ENCODE results near the gene GAS6. TPM values are rescaled to one million over a fixed set of nuclear protein-coding genes. Genes with fewer than 3 reads are reported as not detected.
A peak's percentile ranks its signal among the peaks of the same experiment; 100 is the strongest.
"Not testable (repeated sequence)": the region's sequence is repeated elsewhere in the genome, so short reads cannot be mapped to it uniquely, and the experiment has no call there.

Gene GAS6
- total RNA-seq, 1 experiment from 2014 or later = 138 TPM

- no peak for DNase-seq (ENCODE audit: low read depth)
These were observed 53.2 kb downstream of the GAS6 start for GRCh38 chr13:113810640-113811039.

GRCh38 chr13:113809934-113810333 is 53.9 kb downstream of the GAS6 start:
- no peak for DNase-seq (ENCODE audit: low read depth)

DNA sequence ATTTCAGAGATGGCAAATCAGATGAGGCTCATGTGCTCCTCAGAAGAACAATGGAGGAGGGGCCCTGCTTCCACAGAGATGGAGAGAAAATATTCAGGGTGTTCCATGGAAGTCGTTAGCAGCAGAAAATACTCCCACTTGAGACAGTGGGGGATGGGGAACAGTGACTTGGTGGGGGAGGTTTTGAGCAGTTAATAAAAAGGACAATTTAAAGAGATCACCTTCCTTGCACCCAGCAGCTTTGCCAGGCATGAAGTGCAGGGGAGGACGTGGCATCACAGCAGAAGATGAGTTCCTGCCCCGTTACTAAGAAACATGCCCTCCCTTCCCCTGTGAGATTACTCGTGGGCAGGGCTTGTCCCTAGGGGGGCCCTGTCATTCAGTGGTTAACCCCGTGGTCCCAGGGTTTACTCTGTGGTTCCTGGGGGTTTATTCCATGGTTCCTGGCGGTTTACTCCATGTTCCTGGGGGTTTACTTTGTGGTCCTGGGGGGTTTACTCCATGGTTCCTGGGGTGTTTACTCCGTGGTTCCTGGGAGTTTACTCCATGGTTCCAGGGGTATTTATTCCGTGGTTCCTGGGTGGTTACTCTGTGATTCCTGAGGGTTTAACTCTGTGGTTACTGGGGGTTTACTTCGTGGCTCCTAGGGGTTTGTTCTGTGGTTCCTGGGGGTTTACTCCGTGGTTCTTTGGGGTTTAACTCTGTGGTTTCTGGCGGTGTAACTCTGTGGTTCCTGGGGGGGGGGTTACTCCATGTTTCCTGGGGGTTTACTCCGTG is 55.6 kb downstream of the GAS6 start:
- no peak for DNase-seq (ENCODE audit: low read depth)

GRCh38 chr13:113806526-113806925 is 57.4 kb downstream of the GAS6 start:
- no peak for DNase-seq (ENCODE audit: low read depth)

- no peak for DNase-seq (ENCODE audit: low read depth)
These were observed 57.8 kb downstream of the GAS6 start for GRCh38 chr13:113806104-113806471.

GRCh38 chr13:113805431-113806103 is 58.3 kb downstream of the GAS6 start:
- DNase-seq (ENCODE audit: low read depth) = no peak

- no peak for DNase-seq (ENCODE audit: low read depth)
These were observed 59.0 kb downstream of the GAS6 start for GRCh38 chr13:113804703-113805430.

DNA sequence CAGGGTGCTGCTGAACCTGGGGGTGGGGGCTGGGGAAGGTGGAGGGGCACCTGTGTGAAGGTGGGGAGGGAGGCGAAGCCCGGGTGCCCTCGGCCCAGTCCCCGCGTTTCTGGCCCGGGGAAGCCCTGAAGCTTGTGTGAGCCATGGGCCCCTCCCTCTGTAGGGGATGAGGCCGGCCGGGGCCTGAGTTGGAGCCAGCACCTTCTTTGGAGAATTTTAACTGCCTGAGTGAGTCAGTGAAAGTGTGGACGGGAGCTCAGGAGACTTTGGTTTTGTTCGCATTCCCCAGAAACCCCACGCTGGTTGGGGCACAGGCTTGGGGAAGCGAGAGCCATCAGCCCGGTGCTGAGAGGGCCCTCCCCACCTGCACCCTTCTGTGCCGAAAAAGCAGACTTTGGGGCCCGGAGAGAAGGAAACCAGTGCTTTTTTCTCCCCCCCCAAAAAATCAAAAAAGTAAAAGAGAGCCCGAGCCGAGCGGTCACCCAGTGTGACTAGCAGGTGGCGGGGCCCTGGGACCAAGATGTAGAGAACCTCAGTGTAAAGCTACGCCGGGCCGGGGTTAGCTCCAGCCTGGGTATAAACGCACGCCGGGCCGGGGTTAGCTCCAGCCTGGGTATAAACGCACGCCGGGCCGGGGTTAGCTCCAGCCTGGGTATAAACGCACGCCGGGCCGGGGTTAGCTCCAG is 59.7 kb downstream of the GAS6 start:
- DNase-seq (ENCODE audit: low read depth) = no peak

DNA sequence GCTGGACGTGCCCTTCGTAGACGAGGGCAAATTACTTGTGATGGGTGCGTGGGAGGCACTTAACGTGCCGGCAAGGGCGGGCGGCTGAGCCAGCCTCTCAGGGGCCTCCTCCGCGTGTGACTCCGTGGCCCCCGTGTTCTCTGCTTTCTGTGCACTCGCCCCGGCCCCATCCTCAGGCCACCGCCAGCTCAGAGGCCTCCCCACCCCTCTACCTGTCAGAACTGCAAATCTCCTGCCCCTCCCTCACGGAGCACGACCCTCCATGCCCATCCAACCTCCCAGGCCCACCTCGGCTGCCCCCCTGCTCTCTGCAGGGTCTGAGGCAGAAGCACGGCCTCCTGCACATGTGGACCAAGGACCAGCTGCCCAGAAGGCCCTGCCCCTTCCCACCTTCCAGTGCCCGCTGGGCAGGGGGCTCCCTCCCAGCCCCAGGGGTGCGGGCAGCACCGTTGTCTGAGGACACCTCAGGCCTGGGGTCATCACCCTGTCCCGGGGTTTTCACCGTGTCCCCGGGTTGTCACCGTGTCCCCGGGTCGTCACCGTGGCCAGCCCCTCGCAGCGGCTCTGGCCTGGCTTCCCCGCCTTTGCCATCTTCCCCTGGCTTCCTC is 60.4 kb downstream of the GAS6 start:
- no peak for DNase-seq (ENCODE audit: low read depth)

DNA sequence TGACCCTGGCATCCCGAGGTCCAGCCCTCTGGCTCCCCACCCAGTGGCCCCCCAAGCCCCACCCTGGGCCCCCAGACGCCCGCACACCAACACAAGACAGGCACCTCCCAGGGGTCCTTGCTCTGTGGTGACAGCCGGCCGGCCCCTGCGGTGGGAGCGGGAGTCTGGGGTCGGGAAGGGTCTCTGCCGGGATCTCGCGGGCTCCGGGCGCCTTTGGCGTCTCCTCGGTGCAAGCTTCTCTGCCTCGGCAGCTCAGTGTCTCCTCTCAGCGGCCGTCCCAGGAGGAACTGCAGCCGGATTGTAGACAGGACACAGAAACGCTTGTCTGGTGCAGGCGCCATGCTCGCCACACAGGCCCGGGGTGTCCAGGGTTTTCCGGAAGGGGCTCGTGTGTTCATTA is 61.1 kb downstream of the GAS6 start:
- no peak for DNase-seq (ENCODE audit: low read depth)

DNA sequence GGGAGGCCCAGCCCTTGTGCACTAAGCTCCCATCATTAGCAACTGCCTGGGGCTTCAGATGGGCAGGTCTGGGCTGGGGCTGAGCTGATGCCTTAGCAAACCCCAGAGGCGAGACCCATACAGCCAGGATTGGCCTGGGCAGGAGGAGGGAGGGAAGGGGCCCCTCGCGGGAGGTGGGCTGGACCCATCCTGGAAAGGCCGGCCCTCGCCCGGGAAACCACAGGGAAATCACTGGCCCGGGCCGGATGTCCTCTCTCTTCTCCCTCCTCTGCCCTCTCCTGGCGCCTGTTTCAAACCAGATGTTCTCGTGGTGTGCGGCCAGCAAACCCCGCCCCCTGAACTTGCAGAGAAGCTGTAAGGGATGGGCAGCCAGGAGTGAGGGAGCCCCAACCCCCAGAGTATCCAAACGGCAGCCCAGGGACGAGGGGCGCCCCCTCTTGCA is 61.8 kb downstream of the GAS6 start:
- peak; percentile 76 for DNase-seq (ENCODE audit: low read depth)

GRCh38 chr13:113801289-113801961 is 62.5 kb downstream of the GAS6 start:
- DNase-seq (ENCODE audit: low read depth) = no peak

DNA sequence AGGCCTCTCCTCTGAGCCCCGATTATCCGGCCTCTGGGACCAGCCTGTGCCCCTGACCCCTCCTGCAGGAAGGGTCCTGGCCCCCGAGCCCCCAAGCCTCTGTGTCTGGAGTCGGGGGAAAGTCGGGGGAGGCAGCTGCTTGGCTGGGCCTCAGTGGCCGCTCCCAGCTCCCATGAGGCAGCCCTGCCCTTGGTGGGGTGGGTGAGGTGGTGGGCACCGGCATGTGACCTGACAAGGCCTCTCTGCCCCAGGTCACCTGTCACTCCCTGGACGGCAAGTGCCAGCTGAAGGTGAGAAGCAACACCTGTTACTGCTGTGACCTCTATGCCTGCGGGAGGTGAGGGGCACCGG is 63.3 kb downstream of the GAS6 start:
- DNase-seq (ENCODE audit: low read depth) = no peak

DNA sequence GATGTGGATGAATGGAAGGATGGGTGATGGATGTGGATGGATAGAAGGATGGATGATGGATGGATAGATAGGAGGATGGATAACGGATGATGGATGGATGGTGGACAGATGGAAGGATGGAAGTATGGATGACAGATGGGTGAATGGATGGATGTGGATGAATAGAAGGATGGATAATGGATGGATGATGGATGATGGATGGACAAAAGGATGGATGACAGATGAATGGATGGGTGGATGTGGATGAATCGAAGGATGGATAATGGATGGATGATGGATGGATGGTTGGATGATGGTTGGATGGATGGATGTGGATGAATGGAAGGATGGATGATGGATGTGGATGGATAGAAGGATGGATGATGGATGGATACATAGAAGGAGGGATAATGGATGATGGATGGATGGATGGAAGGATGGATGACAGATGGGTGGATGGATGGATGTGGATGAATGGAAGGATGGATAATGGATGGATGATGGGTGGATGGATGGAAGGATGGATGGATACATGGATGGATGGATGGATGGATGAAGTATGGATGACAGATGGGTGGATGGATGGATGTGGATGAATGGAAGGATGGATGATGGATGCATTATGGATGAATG is 65.6 kb downstream of the GAS6 start:
- DNase-seq (ENCODE audit: low read depth) = no peak

GRCh38 chr13:113796964-113797676 is 66.8 kb downstream of the GAS6 start:
- no peak for DNase-seq (ENCODE audit: low read depth)

GRCh38 chr13:113796211-113796963 is 67.5 kb downstream of the GAS6 start:
- no peak for DNase-seq (ENCODE audit: low read depth)

DNA sequence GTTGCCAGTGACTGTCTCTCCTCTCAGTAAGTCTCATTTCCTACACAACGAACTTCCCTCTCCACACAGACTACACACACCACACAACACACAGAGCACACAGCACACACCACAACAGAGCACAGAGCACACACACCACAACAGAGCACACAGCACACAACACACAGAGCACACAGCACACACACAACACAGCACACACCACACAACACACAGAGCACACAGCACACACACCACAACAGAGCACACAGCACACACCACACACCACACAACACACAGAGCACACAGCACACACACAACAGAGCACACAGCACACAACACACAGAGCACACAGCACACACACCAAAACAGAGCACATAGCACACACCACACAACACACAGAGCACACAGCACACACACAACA is 68.5 kb downstream of the GAS6 start:
- DNase-seq (ENCODE audit: low read depth) = not testable (repeated sequence)

DNA sequence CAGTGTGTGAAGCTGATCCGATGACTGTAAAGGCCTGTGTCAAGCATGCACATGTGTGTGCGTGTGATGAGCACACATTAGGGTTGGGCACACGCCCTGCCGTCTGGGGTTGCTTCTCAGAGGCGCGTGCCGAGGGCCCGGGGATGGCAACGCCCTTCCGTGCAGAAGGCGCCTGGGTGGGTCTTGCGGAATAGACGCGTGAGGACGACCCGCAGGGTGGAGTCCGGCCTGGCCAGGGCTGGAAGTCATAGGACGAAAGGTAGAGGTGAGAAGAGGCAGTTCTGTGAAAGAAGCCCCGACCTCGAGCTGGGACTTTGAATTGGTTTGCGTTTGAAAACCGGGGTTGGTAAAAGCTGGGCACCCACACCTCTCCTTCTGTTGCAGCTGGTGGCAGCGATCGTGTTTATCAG is 69.1 kb downstream of the GAS6 start:
- DNase-seq (ENCODE audit: low read depth) = no peak

GRCh38 chr13:113794086-113794485 is 69.8 kb downstream of the GAS6 start:
- no peak for DNase-seq (ENCODE audit: low read depth)
